Measurements from ENCODE around the gene HNRNPF. TPM values are rescaled to one million over a fixed set of nuclear protein-coding genes. Genes with fewer than 3 reads are reported as not detected.
A peak's percentile ranks its signal among the peaks of the same experiment; 100 is the strongest.
"Not testable (repeated sequence)": the region's sequence is repeated elsewhere in the genome, so short reads cannot be mapped to it uniquely, and the experiment has no call there.

HNRNPF gene
- polyA plus RNA-seq, 1 experiment: 172 TPM

DNA sequence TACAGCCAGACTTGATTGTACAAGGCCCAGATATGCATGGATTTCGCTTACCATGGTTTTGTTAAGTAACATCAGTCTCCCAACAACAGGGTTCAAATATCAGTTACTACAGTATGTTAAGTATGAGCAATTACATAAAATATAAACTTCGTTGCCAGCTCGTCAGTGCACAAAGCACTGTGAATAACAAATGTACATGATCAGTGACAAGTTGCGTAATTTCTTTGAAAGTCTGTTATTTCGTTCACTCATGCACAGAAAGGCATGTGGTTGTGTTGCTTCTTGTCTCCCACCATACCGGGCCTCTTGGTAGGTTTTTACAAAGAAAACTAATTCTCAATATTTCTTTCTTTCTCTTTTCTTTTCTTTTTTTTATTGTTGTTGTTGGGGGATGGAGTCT, 15.4 kb upstream of the HNRNPF start:
- ChIA-PET POLR2A (no interaction called here), CTCF (no interaction called here)
- no peaks in the 10 kb centered on the region for H3K27me3 ChIP-seq (ENCODE audit: control insufficient read depth, insufficient read depth, low read length)
- no peaks in the 10 kb centered on the region for H3K36me3 ChIP-seq (ENCODE audit: control insufficient read depth, insufficient read depth, low read length)
- DNase-seq (ENCODE audit: low read depth): no peak
- no peak overlapping the region for H3K4me3 ChIP-seq (ENCODE audit: low read depth, low read length)
- TF ChIP-seq, protein P1, sequence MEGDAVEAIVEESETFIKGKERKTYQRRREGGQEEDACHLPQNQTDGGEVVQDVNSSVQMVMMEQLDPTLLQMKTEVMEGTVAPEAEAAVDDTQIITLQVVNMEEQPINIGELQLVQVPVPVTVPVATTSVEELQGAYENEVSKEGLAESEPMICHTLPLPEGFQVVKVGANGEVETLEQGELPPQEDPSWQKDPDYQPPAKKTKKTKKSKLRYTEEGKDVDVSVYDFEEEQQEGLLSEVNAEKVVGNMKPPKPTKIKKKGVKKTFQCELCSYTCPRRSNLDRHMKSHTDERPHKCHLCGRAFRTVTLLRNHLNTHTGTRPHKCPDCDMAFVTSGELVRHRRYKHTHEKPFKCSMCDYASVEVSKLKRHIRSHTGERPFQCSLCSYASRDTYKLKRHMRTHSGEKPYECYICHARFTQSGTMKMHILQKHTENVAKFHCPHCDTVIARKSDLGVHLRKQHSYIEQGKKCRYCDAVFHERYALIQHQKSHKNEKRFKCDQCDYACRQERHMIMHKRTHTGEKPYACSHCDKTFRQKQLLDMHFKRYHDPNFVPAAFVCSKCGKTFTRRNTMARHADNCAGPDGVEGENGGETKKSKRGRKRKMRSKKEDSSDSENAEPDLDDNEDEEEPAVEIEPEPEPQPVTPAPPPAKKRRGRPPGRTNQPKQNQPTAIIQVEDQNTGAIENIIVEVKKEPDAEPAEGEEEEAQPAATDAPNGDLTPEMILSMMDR (IDR thresholded peaks at IDR 0.05; ENCODE audit: insufficient read depth, low read depth, low read length): no peak

DNA sequence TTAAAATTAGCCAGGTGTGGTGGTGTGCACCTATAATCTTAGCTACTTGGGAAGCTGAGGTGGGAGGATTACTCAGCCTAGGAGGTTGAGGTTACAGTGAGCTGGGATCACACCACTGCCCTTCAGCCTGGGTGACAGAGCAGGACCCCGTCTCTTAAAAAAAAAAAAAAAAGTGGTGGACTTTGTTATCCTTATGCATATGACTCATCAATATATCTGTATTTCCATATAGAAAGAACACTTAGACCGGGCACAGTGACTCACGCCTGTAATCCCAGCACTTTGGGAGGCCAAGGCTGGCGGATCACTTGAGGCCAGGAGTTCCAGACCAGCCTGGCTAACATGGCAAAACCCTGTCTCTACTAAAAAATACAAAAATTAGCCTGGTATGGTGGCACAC, 13.0 kb upstream of the HNRNPF start:
- CTCF ChIA-PET; H3K4me3 ChIP-seq (ENCODE audit: low read depth, low read length); H3K36me3 ChIP-seq (ENCODE audit: control insufficient read depth, insufficient read depth, low read length); H3K27me3 ChIP-seq (ENCODE audit: control insufficient read depth, insufficient read depth, low read length); POLR2A ChIA-PET; DNase-seq (ENCODE audit: low read depth): not testable (repeated sequence)

- H3K4me3 ChIP-seq (ENCODE audit: low read depth, low read length): no peak overlapping the region
- ChIA-PET CTCF (no interaction called here), POLR2A (no interaction called here)
- no peaks in the 10 kb centered on the region for H3K36me3 ChIP-seq (ENCODE audit: control insufficient read depth, insufficient read depth, low read length)
- H3K27me3 ChIP-seq (ENCODE audit: control insufficient read depth, insufficient read depth, low read length): no peaks in the 10 kb centered on the region
- DNase-seq (ENCODE audit: low read depth): no peak
- TF ChIP-seq, protein P1 (IDR thresholded peaks at IDR 0.05; ENCODE audit: insufficient read depth, low read depth, low read length): no peak
Measured at GRCh38 chr10:43421519-43421918, 12.5 kb upstream of the HNRNPF start.

- TF ChIP-seq, protein P1 (IDR thresholded peaks at IDR 0.05; ENCODE audit: insufficient read depth, low read depth, low read length): no peak
Measured at GRCh38 chr10:43421201-43421507, 12.2 kb upstream of the HNRNPF start.

DNA sequence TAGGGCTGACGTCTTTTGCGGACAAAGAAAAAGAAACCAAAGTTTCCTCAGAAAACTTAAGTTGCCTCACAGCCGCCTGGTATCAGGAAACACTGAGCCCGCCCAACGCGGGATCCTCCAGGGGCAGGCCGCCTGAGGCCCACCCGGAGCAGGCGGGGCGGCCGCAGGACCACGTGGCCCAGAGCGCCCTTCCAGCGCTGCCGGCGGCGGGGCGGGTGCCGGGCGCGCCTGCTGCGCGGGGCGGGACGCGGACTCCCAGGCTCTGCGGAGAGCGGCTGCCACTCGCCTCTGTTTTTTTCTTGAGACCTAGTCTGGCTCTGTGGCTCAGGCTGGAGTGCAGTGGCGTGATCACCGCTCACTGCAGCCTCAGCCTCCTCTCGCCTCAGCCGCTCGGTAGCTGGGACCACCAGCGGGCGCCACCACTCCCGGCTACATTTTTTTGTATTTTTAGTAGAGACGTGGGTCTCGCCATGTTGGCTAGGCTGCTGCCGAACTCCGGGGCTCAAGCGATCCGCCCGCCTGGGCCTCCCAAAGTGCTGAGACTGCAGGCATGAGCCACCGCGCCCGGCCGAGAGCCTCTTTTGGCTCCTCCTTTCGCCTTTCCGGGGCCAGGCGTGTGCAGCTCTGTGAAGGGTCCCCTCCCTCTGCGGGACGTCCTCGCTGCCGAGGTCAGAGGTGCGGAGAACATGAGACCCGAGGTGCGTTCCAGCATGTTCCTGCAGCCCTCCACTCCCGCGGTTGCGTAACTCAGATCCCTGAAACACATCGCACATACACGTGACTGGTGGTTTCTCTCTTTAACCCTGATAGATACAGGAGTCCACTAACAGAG, 11.6 kb upstream of the HNRNPF start:
- peak; percentile 30 for DNase-seq (ENCODE audit: low read depth)
- TF ChIP-seq, protein P1 (IDR thresholded peaks at IDR 0.05; ENCODE audit: insufficient read depth, low read depth, low read length): peak; percentile 21; the same call in 1 of the 2 replicates
- ChIA-PET CTCF (interaction anchor here (0.7 kb wide), 1 partner anchor 36 kb away, joined by 3 read pairs; no protein-coding TSS in a partner anchor), POLR2A (no interaction called here)
- H3K4me3 ChIP-seq (ENCODE audit: low read depth, low read length): peak overlapping the region; percentile 40
- no peaks in the 10 kb centered on the region for H3K36me3 ChIP-seq (ENCODE audit: control insufficient read depth, insufficient read depth, low read length)
- H3K27me3 ChIP-seq (ENCODE audit: control insufficient read depth, insufficient read depth, low read length): no peaks in the 10 kb centered on the region

More at GRCh38 chr10:43421201-43421507, 12.2 kb upstream of the HNRNPF start:
- DNase-seq (ENCODE audit: low read depth): no peak
- ChIA-PET POLR2A (no interaction called here), CTCF (no interaction called here)
- H3K27me3 ChIP-seq (ENCODE audit: control insufficient read depth, insufficient read depth, low read length): no peaks in the 10 kb centered on the region
- H3K36me3 ChIP-seq (ENCODE audit: control insufficient read depth, insufficient read depth, low read length): no peaks in the 10 kb centered on the region
- H3K4me3 ChIP-seq (ENCODE audit: low read depth, low read length): peak overlapping the region; percentile 40

DNA sequence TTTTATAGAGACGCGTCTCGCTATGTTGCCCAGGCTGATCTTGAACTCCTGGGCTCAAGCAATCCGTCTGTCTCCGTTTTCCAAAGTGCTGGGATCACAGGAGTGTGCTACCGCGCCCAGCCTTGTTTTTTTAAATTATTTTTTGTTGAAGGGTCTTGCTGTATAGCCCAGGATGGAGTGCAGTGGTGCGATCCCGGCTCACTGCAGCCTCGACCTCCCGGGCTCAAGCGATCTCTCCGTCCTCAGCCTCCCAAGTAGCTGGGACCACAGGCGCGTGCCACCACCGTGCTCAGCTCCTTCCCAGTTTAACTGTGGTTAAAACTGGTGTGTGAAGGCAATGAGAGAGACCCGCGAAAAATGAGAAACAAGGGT, 11.0 kb upstream of the HNRNPF start:
- ChIA-PET POLR2A (no interaction called here), CTCF (interaction anchor here (0.7 kb wide), 1 partner anchor 37 kb away, joined by 3 read pairs; no protein-coding TSS in a partner anchor)
- no peak for DNase-seq (ENCODE audit: low read depth)
- H3K36me3 ChIP-seq (ENCODE audit: control insufficient read depth, insufficient read depth, low read length): no peaks in the 10 kb centered on the region
- H3K27me3 ChIP-seq (ENCODE audit: control insufficient read depth, insufficient read depth, low read length): no peaks in the 10 kb centered on the region
- H3K4me3 ChIP-seq (ENCODE audit: low read depth, low read length): peak overlapping the region; percentile 30
- TF ChIP-seq, protein P1 (IDR thresholded peaks at IDR 0.05; ENCODE audit: insufficient read depth, low read depth, low read length): no peak
